Lung (tissue), 12 donors: ENCODE results near the gene NTN1. TPM values are rescaled to one million over a fixed set of nuclear protein-coding genes. Genes with fewer than 3 reads are reported as not detected.

Source experiments
- ATAC-seq: fragments of 200-7000 bp; cut with Tn5 transposase; one replicate; pipeline ENCODE4 v1.9.1; 2020; ENCODE audit warnings: moderate number of reproducible peaks; ENCODE audit not compliant: insufficient read depth, low FRiP score
- DNase-seq, 3 donors: peaks; one replicate each; pipeline ENCODE4 v3.0.0-alpha.2; 2013 to 2017
- H3K27ac ChIP-seq, 2 donors: one replicate each; pipeline ENCODE4 v1.5.1; 2013; ENCODE audit warnings: mild to moderate bottlenecking in 2 of 2, moderate library complexity in 2 of 2, control low read depth in 1 of 2, inconsistent platforms in 1 of 2, low read depth in 1 of 2, low read length in 1 of 2
- H3K27me3 ChIP-seq, 3 donors: one replicate each; pipeline ENCODE4 v1.5.1; 2013; ENCODE audit warnings: low read length in 2 of 3; ENCODE audit not compliant: control insufficient read depth in 3 of 3, insufficient read depth in 3 of 3
- H3K36me3 ChIP-seq, 4 donors: one replicate each; pipeline ENCODE4 v1.5.1; 2013; ENCODE audit warnings: low read length in 4 of 4, mild to moderate bottlenecking in 1 of 4, moderate library complexity in 1 of 4; ENCODE audit not compliant: control insufficient read depth in 4 of 4, insufficient read depth in 4 of 4
- H3K4me1 ChIP-seq, 5 donors: one replicate each; pipeline ENCODE4 v1.5.1; 2013; ENCODE audit warnings: low read length in 5 of 5, mild to moderate bottlenecking in 2 of 5, moderate library complexity in 1 of 5; ENCODE audit not compliant: control insufficient read depth in 5 of 5, insufficient read depth in 5 of 5
- H3K4me3 ChIP-seq: one replicate; pipeline ENCODE4 v1.5.1; 2013; ENCODE audit warnings: mild to moderate bottlenecking, control low read depth, moderate library complexity
- H3K9ac ChIP-seq, 2 donors: one replicate each; pipeline ENCODE4 v1.5.1; 2013; ENCODE audit warnings: low read length in 2 of 2, control low read depth in 1 of 2; ENCODE audit not compliant: insufficient read depth in 1 of 2
- H3K9me3 ChIP-seq, 4 donors: one replicate each; pipeline ENCODE4 v1.5.1; 2013; ENCODE audit warnings: low read length in 3 of 4, mild to moderate bottlenecking in 1 of 4, moderate library complexity in 1 of 4; ENCODE audit not compliant: control insufficient read depth in 4 of 4, insufficient read depth in 3 of 4
- WGBS, 2 donors: extraction: QIAGEN DNeasy Blood & Tissue Kit; methylation state at CpG; one replicate each; pipeline ENCODE4 v1.1.7; 2013; 5-methylcytosine and 5-hydroxymethylcytosine counted together
- polyA plus RNA-seq, 2 donors: library from polyadenylated mRNA; stranded (reverse); fragments of 200-250 nt; gene quantifications; one replicate each; pipeline ENCODE4 v1.2.1, GENCODE V29; 2013
- total RNA-seq, 2 donors: library from RNA; depleted of rRNA in 1 of 2; stranded (reverse); fragments of >200 nt in 1 of 2; gene quantifications; one replicate each; pipeline ENCODE4 v1.2.1, GENCODE V29; 2014 to 2021
- TF ChIP-seq, protein P1 (sequence below): IDR thresholded peaks from 2 replicates; pipeline ENCODE4 v1.5.1; 2012; ENCODE audit warnings: mild to moderate bottlenecking; ENCODE audit errors: control extremely low read depth, extremely low read depth
- donor health status: control.
- donor health status: control.
- donor health status: Bipolar disorder and iron deficiency.
- donor health status: healthy.
- donor health status: DM: yes; HTN: yes; CAD: no.

Gene NTN1
- total and polyA plus RNA-seq, 4 donors, result 3.6 to 17.1 (median 7.8) TPM

DNA sequence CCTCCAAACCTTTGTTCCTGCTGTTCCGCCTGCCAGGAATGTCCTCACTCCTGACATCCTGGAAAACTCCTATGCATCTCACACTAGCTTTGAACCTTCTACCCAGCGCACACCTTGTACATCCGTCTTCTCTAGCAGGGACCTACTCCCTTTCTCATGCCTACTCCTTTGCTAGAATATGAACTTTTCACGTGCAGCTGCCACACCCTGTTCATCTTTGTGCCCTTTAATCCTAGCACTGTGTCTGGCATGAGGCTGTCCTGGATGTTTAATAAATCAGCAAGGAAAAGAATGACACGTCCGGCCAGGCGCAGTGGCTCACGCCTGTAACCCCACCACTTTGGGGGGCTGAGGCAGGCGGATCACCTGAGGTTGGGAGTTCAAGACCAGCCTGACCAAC is 111.0 kb downstream of the NTN1 start:
- peaks cover 0 to 23% (median 0%) of the 10 kb centered on the region in 3 donors for H3K27me3 ChIP-seq
- H3K27ac ChIP-seq, result no peak overlapping the region
- H3K36me3 ChIP-seq, result no peaks in the 10 kb centered on the region
- H3K4me3 ChIP-seq, result no peak overlapping the region
- no peak overlapping the region for H3K9ac ChIP-seq
- TF ChIP-seq, protein P1, sequence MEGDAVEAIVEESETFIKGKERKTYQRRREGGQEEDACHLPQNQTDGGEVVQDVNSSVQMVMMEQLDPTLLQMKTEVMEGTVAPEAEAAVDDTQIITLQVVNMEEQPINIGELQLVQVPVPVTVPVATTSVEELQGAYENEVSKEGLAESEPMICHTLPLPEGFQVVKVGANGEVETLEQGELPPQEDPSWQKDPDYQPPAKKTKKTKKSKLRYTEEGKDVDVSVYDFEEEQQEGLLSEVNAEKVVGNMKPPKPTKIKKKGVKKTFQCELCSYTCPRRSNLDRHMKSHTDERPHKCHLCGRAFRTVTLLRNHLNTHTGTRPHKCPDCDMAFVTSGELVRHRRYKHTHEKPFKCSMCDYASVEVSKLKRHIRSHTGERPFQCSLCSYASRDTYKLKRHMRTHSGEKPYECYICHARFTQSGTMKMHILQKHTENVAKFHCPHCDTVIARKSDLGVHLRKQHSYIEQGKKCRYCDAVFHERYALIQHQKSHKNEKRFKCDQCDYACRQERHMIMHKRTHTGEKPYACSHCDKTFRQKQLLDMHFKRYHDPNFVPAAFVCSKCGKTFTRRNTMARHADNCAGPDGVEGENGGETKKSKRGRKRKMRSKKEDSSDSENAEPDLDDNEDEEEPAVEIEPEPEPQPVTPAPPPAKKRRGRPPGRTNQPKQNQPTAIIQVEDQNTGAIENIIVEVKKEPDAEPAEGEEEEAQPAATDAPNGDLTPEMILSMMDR, result no peak
- 87 to 93% methylated on average over 9 of the region's 9 CpGs for WGBS, 2 donors
- H3K4me1 ChIP-seq, result peaks cover 0 to 7% (median 0%) of the 10 kb centered on the region in 5 donors
- H3K9me3 ChIP-seq, result peaks cover 0 to 2% (median 0%) of the 10 kb centered on the region in 4 donors
- DNase-seq (no peak), ATAC-seq (no peak)

DNA sequence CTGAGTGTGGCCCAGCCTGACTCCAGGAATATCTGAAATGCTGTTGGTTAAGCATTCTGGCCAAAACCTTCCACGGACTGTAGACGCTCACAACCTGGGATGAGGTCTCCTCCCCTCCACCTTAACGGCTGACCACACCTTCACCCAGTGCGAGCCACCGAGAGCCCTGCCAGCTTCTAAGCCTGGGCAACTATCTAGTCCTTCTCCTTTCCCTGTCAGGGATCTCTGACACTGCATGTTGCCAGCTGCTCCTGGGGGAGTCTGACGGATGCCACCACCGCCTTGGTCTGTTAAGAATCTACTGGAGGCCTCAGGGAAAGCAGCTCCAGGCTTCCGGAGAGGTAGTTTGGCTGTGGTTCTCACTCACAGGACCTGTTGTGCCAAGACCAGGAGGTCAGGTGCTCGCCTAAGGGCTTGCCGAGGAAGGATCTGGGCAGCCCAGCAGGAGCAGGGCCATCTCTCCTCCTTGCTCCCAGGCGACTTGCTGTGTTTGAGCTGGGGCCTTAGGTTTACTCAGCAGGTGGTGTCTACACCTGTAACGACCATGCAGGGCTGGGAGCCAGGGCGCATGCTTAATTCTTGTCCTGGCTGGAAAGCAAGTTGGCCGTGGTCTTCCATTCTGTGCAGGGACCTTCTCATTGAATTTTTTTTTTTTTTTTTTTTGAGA is 111.8 kb downstream of the NTN1 start:
- DNase-seq, result no peak

DNA sequence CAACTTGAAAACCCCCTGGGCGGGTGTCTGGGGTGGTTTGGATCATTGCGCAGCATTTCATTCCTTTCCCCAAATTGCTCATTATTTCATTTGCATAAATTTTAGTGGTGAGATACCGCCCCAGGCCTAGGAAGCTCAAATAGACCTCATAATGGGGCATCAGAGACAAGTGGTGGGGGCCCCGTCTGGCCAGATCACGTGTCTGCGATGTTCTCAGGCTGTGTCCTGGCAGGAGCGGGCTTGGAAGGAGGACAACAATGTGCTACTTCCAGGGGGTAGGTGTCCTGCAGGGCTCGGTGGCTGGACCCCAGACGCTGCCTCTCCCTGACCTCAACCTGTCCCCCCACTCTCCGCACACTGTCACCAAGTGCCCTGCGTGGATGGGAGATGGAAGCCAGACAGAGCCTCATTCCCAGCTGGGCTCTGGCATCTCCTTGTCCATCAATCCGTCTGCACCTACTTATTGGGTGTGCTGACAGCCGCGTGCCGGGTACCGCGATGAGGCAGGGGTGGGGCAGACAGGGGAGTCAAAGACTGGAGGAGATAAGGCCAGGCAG is 116.9 kb downstream of the NTN1 start:
- WGBS, 2 donors, result 73 to 79% methylated on average over 17 of the region's 17 CpGs
- TF ChIP-seq, protein P1, result no peak
- Histone ChIP-seq H3K4me3 (no peak overlapping the region), H3K9ac (no peak overlapping the region), H3K27me3 (peaks cover 0 to 21% (median 0%) of the 10 kb centered on the region in 3 donors), H3K9me3 (peaks cover 0 to 2% (median 0%) of the 10 kb centered on the region in 4 donors), H3K27ac (no peak overlapping the region), H3K36me3 (no peaks in the 10 kb centered on the region), H3K4me1 (peaks cover 0 to 30% (median 6%) of the 10 kb centered on the region in 5 donors)
- DNase-seq (peak; percentile 29 to 43 (median 42)), ATAC-seq (no peak)

More for the DNA sequence above, 111.8 kb downstream of the NTN1 start:
- no peak overlapping the region for H3K4me3 ChIP-seq
- H3K4me1 ChIP-seq, result peaks cover 0 to 11% (median 0%) of the 10 kb centered on the region in 5 donors
- ATAC-seq, result no peak
- TF ChIP-seq, protein P1, result no peak
- H3K27me3 ChIP-seq, result peaks cover 0 to 23% (median 0%) of the 10 kb centered on the region in 3 donors
- 84 to 90% methylated on average over 14 of the region's 14 CpGs for WGBS, 2 donors
- H3K27ac ChIP-seq, result no peak overlapping the region
- H3K36me3 ChIP-seq, result no peaks in the 10 kb centered on the region
- H3K9me3 ChIP-seq, result peaks cover 0 to 2% (median 0%) of the 10 kb centered on the region in 4 donors
- H3K9ac ChIP-seq, result no peak overlapping the region
